Heart left ventricle (tissue), 13 donors: ENCODE data around the gene ETNK1.

Experiments used
- POLR2A ChIP-seq, 2 donors: fragments of 450-650 bp; IDR thresholded peaks; one replicate each; pipeline ENCODE4 v1.6.1; 2017; ENCODE audit warnings: antibody characterized with exemption in 2 of 2, mild to moderate bottlenecking in 2 of 2, moderate library complexity in 2 of 2
- TF ChIP-seq, protein P1 (sequence below), 12 donors: fragments of 200-600 bp; sonication (generic) in 4 of 12; IDR thresholded peaks; one replicate each; pipeline versions ENCODE4 v1.5.0 to v1.8.0; 2018 to 2022; ENCODE audit warnings: antibody characterized with exemption in 12 of 12, mild to moderate bottlenecking in 5 of 12
- donor health status: ischemic (EF 13 %, LVEDD 7.1; RV severe dilation, severe dysfunction).
- donor health status: DM: no; HTN: yes; CAD: no.
- donor health status: DM: no; HTN: no; CAD: no.
- donor health status: ischemic (EF 25% LVEDD 6.9; RV normal size, moderate dysfunction).
- donor health status: ischemic (EF 25% LVEDD 5.7; RV mildly dilated, moderate dysfunction).
- donor health status: ischemic (EF 35%, LVEDD 5.7; RV mildly dilated, moderate dysfunction).
- donor health status: nonischemic (EF 11% LVEDD 7.7; RV severe dilation, severe dysfunction).
- donor health status: DM: yes; HTN: yes; CAD: no.
- donor health status: PGD.
- donor health status: ischemic (EF 29% LVEDD 5.4; RV normal size, mild dysfunction).
- donor health status: nonischemic (EF 23%, LVEDD 6.1; RV moderate dilation, normal function).

GRCh38 chr12:22719745-22720144 is 94.8 kb downstream of the ETNK1 start:
- TF ChIP-seq, protein P1, sequence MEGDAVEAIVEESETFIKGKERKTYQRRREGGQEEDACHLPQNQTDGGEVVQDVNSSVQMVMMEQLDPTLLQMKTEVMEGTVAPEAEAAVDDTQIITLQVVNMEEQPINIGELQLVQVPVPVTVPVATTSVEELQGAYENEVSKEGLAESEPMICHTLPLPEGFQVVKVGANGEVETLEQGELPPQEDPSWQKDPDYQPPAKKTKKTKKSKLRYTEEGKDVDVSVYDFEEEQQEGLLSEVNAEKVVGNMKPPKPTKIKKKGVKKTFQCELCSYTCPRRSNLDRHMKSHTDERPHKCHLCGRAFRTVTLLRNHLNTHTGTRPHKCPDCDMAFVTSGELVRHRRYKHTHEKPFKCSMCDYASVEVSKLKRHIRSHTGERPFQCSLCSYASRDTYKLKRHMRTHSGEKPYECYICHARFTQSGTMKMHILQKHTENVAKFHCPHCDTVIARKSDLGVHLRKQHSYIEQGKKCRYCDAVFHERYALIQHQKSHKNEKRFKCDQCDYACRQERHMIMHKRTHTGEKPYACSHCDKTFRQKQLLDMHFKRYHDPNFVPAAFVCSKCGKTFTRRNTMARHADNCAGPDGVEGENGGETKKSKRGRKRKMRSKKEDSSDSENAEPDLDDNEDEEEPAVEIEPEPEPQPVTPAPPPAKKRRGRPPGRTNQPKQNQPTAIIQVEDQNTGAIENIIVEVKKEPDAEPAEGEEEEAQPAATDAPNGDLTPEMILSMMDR (IDR thresholded peaks at IDR 0.05): no peak
- TF ChIP-seq POLR2A (IDR thresholded peaks at IDR 0.05): no peak
